KOPT-K1 (cell line): ENCODE results near the gene GLIS1.

Source experiments
- H3K27ac ChIP-seq: fragments of 200-600 bp; sonication (generic); 2 replicates; pipeline ENCODE4 v1.5.1; 2016; ENCODE audit warnings: antibody characterized with exemption, mild to moderate bottlenecking, low read depth, low read length; ENCODE audit not compliant: poor library complexity, severe bottlenecking
- H3K36me3 ChIP-seq: fragments of 200-600 bp; sonication (generic); 2 replicates; pipeline ENCODE4 v1.5.1; 2017; ENCODE audit warnings: antibody characterized with exemption, mild to moderate bottlenecking, low read length, moderate library complexity; ENCODE audit not compliant: insufficient read depth
- H3K9me3 ChIP-seq: fragments of 200-600 bp; sonication (generic); 2 replicates; pipeline ENCODE4 v1.5.1; 2017; ENCODE audit warnings: antibody characterized with exemption, low read length, mild to moderate bottlenecking; ENCODE audit not compliant: insufficient read depth, poor library complexity, severe bottlenecking

Gene GLIS1

DNA sequence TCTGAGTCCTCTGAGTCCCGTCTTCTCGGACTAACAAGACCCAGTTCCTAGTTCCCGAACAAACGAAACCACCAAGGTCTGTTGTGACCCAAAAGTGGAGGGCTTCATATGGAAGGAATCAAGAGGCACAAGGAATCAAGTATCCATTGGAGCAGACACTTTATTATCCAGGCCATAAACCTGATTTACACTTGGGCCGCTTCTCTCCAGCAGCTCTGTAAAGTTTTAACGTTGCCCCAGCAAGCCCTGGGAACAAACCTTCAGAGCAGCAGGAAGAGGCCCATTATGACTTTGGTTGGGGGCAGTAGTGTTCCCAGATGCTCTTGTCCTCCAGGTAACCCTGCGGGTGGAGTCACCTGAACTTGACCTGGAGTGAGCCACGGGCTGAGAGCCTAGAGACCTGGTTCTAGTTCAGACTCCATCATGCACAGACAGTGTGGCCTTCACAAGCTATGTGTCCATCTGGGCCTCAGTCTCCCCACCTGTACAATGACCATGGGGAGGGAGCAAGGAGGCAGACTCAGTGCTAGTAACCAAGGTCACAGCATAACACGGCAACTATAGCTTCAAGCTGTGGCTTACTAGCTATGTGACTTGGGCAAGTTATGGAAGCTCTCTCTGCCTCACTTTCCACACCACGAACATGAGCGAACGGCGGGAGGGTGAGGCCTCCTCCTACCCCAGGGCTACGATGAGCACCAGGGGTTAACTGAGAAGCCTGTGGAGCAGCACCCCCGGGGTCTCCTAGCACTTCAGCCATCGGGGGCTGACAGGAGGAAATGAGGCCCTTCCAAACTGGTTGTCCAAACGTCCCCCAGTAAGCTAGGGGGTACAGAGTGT, 95.7 kb downstream of the GLIS1 start:
- H3K27ac ChIP-seq: no peak overlapping the region
- H3K36me3 ChIP-seq: no peaks in the 10 kb centered on the region
- H3K9me3 ChIP-seq: no peaks in the 10 kb centered on the region

DNA sequence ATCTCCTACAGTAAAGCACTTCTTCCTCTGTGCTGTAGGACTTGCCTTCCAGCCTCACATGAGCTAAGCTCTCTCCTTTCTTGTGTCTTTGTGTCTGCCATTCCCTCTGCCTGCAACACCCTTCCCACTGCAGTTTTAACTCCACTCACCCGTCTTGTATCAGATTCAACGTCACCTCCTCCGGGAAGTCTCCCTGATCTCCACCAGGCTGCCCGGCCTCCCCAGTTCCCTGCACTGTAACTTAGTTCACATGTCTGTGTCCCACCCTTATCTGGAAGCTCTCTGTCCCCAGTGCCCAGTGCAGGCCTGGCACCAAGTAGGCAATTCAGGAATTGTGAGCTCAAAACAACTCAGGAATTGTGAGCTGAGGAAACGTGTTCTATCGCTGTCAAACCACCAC, 96.4 kb downstream of the GLIS1 start:
- Histone ChIP-seq H3K27ac (no peak overlapping the region), H3K9me3 (no peaks in the 10 kb centered on the region), H3K36me3 (no peaks in the 10 kb centered on the region)

DNA sequence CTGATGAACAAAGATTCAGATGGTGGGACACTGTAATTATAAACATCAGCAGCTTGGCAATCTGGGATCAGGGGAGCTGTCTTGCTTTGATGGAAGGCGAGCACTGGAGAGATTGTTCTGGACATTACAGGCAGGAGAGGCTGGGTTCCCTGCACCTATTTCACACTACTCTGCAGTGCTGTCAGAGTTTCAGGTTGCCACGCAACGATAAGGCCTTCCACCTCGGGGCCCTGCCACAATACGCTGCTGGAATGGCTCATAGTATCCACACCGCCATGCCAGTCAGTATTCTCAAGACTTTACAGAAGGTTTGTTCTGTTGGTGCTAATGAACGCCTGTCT, 96.8 kb downstream of the GLIS1 start:
- Histone ChIP-seq H3K9me3 (no peaks in the 10 kb centered on the region), H3K36me3 (no peaks in the 10 kb centered on the region), H3K27ac (no peak overlapping the region)

DNA sequence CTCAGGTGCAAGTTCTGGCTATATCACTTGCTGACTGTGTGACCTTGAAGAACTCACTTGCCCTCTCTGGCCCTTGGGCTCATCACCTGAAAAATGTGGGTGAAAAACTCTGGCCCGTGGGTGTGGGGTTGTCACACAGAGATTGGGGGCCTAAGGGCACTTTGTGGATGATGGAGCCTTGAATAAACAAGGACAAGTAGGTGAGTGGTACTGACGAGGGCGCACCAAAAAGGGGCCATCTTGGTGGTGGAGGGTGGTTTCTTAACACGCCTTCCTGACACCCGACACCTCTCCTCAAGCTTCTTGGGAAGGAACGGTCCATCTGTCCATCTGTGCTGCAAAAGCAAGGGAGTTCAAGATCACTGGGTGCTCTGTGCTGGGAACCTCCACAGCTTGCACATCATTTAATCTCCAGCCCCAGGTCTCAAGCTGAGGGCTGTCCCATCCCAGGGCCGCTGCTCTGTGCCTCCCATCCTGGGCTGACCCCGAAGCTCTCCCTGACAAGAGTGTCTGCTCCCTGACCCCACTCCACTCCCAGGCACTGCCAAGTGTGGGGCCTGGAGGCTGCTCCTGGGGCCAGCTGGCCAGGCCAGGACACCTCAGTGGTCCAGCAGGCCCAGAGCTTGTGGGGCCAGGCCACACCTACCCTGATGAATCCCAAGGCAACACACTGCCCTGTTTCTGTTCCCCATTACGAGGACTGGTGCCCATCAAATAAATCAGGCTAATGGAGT, 97.3 kb downstream of the GLIS1 start:
- Histone ChIP-seq H3K27ac (no peak overlapping the region), H3K36me3 (no peaks in the 10 kb centered on the region), H3K9me3 (no peaks in the 10 kb centered on the region)

DNA sequence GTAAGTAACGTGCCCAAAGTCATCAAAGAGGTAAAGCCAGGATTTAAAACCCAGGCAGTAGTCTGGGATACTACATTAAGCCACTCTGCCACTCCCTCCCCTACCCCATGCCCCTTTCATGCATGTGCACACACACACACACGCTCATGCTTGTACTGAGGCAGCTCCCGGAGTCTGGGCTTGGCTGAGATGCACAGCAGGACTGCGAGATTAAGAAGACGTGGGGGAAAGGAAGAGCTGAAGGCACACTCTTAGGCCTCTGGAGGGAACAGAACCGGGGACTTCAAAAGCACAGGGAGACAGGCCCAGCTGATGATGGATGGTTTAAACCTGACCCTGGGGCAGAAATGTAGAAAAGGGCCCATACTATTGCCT, 98.3 kb downstream of the GLIS1 start:
- Histone ChIP-seq H3K36me3 (no peaks in the 10 kb centered on the region), H3K9me3 (no peaks in the 10 kb centered on the region)

DNA sequence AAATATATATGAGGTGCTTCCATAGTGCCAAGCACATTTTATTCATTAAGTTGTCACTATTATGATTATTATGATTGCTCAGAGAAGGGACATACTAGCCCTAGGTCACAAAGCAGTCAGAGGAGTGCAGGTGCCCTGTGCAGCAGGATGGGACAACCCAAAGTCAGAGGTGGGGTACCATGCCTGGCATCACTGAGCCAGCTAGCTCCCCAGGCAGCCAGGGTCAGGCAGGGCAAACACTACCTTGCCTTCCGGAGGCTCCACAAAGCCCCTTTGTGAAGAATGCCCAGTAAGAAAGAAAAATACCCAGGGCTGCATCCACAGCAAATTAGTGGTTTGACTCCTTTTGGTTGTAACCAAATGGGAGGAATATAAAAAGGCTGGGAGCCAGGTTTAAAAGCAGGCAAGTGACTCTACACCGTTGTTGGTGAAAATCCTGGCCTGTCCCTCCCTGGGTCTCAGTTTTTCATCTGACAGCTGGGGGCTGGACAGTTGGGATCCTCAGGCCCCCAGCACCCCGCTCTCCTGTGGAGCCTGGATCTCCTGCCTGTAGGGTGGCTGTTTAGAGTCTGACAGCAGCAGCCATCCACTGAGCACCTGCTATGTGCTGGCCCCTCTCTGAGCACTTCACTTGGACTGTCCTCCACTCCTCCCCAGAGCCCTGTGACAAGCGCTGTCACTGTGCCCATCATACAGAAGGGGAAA, 98.8 kb downstream of the GLIS1 start:
- H3K36me3 ChIP-seq: no peaks in the 10 kb centered on the region
- no peak overlapping the region for H3K27ac ChIP-seq
- no peaks in the 10 kb centered on the region for H3K9me3 ChIP-seq

More for the DNA sequence above, 98.3 kb downstream of the GLIS1 start:
- no peak overlapping the region for H3K27ac ChIP-seq

DNA sequence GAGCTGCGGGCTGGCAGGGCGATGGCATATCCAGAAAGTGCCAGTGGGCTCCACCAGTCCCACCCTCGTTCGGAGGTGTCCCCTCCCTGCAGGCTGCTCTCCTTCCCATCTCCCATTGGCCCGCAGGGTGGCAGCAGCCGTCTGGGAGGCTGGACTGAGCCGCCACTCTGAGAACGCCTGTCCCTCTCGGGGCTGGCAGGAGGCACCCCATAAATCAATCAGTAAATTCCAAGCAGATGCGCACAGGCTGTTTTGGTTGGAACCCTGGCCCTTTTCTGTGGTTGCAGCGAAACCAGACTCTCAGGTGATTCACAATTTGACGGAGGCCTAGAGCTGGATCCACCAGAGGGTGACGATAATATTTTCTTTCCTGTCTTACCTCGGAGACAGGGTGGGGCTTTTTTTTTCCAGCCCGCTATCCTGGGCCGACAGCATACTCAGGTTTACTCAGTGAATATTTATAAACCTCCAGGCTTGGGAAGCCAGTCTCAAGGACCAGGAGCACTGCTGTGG, 99.7 kb downstream of the GLIS1 start:
- H3K27ac ChIP-seq: no peak overlapping the region
- no peaks in the 10 kb centered on the region for H3K36me3 ChIP-seq

DNA sequence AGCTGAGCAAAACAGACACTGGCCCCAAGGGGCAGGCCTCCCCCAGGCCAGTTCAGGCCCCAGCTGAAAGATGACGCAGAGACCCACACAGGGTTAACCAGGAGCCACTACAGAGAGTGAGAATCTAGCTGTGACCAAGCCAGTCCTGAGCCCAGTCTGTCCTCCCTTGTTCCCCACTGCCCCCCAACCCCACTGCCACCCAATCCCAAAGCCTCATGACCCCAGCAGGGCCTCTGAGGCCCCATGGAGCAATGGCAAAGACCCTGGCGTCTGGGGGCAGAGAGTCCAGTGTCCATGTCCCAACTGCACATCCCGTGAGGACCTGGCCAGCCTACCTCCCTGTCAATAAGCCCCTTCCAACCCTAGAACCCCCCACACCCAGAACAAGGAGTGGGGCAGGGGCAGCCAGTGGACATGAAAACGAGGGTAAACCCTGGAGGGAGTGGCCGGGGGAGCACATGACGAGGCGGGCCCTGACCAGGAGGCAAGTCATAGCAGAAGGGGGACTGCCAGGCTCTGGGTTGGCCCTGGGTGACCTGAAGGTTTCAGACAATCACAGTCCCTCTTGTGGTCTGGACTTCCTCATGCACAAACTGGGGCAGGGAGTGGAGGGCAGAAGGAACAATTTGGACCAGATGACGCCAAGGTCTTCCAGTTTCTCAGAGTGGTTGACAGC, 100.5 kb downstream of the GLIS1 start:
- no peaks in the 10 kb centered on the region for H3K36me3 ChIP-seq
- H3K27ac ChIP-seq: no peak overlapping the region
- no peaks in the 10 kb centered on the region for H3K9me3 ChIP-seq

More for the DNA sequence above, 99.7 kb downstream of the GLIS1 start:
- no peaks in the 10 kb centered on the region for H3K9me3 ChIP-seq

DNA sequence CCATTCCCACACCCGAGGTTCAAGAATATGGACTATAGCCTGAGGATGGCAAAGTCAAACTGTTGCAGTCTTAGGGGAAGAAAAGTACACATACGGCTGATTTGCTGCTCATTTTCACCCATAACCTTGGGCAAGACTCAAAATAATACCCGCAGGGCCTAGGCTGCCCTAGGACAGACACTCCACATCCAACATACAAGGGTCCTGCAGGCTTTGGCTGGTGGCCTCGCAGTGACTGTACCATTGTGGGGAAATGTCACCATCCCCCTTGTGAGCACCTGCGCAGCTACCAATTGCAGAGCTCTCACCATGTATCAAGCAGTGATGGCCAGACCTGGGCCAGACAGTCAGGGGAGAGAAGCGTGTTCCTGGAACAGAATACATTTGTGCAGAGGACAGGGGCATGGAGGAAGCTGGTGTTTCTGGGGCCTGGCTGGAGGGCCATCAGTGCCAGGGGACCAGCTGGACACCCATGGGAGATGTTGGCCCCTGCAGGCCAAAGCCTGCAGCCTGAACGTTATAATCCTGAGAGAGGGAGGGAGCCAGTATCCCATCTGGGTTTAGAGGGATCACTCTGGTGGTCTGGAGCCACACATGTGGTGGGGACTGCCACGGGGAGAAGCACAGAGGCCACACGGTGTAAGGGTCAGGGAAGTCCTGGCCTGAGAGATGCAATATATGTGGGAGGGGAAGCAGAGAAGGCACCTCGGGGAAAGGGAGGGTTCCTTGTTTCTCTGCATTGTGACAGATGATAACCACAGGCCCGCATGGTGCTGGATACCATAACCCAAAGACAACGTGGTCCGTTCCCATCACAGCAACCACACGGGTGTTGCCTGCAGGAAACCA, 101.2 kb downstream of the GLIS1 start:
- Histone ChIP-seq H3K27ac (no peak overlapping the region), H3K9me3 (no peaks in the 10 kb centered on the region), H3K36me3 (no peaks in the 10 kb centered on the region)

DNA sequence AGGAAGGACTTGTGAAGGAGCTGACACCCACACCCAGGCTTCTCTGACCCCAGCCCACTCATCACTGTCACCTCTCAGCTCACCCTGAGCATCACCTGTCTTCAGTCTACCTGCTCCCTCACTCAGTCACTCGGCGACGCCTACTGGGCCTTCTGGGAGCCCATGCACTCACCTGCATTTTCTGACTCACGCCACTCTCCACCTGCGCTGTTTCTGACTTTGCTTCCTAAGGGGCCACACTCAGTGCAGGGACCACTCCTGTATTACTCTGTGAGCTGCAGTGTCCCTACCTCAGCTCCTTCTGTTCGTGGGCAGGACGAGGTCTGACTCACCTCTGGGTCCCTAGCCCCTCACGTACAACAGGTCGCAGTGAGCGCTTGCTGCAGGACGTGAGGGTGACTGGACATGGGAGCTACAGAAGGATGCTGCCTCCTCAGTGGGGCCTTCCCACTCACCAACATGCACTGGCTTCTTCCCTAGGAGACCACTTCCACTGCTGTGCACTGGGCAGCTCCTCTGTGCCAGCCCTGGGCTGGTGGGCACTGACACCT, 102.3 kb downstream of the GLIS1 start:
- no peaks in the 10 kb centered on the region for H3K9me3 ChIP-seq
- H3K36me3 ChIP-seq: no peaks in the 10 kb centered on the region
- H3K27ac ChIP-seq: no peak overlapping the region

DNA sequence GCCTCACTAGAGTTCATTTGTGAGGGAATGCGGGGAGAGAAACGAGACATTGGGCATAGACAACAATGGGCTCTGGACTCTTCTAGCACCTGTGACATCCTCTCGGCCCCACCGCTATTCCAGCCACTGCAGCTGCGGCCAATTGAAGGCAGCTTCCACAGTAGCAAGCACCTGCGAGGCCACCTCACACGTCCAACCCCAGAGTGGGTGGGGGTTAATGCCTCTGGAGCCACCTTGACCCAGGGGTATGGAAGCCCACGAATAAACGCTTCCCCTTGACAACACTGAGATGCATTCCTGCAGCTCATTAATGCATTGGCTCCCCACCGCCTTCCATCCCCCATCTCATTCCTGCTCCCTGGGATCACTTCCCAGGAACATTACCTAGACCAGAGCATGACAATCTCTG, 104.4 kb downstream of the GLIS1 start:
- no peaks in the 10 kb centered on the region for H3K9me3 ChIP-seq
- H3K27ac ChIP-seq: no peak overlapping the region
- H3K36me3 ChIP-seq: no peaks in the 10 kb centered on the region

DNA sequence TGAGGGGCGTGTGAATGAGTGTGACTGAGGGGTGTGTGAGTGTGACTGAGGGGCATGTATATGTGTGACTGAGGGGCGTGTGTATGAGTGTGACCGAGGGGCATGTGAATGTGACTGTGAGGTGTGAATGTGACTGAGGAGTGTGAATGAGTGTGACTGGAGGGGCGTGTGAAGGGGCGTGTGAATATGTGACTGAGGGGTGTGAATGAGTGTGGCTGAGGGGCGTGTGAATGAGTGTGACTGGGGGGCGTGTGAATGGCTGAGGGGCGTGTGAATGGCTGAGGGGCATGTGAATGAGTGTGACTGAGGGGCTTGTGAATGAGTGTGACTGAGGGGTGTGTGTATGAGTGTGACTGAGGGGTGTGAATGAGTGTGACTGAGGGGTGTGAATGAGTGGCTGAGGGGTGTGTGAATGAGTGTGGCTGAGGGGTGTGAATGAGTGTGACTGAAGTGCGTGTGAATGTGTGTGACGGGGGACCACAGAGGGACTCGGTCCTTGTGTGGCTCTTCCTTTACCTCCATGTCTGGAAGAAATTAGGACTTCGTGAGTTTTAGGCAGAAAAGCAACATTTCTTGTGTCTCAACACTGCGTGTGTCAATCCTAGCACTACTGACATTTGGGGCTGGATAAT, 105.8 kb downstream of the GLIS1 start:
- no peaks in the 10 kb centered on the region for H3K9me3 ChIP-seq
- H3K36me3 ChIP-seq: no peaks in the 10 kb centered on the region
- H3K27ac ChIP-seq: no peak overlapping the region

DNA sequence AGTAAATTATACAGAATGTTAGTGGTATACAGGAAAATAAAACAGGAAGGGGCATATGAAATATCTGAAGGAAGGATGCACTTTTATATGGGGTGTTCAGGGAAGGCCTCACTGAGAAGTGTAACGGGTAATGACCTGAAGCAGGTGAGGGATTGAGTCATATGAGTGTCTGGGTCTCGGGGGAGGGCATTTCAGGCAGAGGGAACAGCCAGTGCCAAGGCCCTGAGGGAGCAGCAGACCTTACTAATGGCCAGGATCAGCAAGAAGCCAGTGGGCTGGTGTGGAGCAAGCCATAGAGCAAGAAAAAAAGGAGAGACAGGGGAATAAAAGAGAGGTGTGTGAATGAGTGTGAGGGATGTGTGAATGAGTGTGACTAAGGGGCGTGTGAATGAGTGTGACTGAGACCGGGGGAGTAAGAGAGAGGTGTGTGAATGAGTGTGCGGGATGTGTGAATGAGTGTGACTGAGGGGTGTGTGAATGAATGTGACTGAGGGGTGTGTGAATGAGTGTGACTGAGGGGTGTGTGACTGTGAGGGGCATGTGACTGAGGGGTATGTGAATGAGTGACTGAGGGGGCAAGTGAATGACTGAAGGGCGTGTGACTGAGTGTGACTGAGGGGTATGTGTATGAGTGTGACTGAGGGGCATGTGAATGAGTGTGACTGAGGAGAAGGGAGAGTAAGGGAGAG, 107.2 kb downstream of the GLIS1 start:
- H3K27ac ChIP-seq: no peak overlapping the region
- H3K36me3 ChIP-seq: no peaks in the 10 kb centered on the region
- H3K9me3 ChIP-seq: no peaks in the 10 kb centered on the region
